Colonic mucosa (tissue), 4 donors: Measurements from ENCODE around the gene HBE1. TPM values are rescaled to one million over a fixed set of nuclear protein-coding genes. Genes with fewer than 3 reads are reported as not detected.

Experiments used
- DNase-seq: peaks from one replicate; pipeline ENCODE4 v3.0.0-alpha.2; 2020
- H3K27ac ChIP-seq: fragments of 200-600 bp; one replicate; pipeline ENCODE4 v1.8.0; 2021
- H3K27me3 ChIP-seq: fragments of 200-600 bp; one replicate; pipeline ENCODE4 v1.8.0; 2021
- H3K36me3 ChIP-seq: fragments of 200-600 bp; one replicate; pipeline ENCODE4 v1.8.0; 2021
- H3K4me1 ChIP-seq: fragments of 200-600 bp; one replicate; pipeline ENCODE4 v1.8.0; 2021; ENCODE audit warnings: mild to moderate bottlenecking
- H3K4me3 ChIP-seq: fragments of 200-600 bp; one replicate; pipeline ENCODE4 v1.8.0; 2021
- H3K9ac ChIP-seq, 2 donors: one replicate each; pipeline ENCODE4 v1.7.0; 2013; ENCODE audit warnings: control low read depth in 2 of 2, low read depth in 2 of 2, low read length in 2 of 2
- H3K9me3 ChIP-seq: fragments of 200-600 bp; one replicate; pipeline ENCODE4 v1.8.0; 2021
- CTCF ChIP-seq: fragments of 200-600 bp; IDR thresholded peaks from one replicate; pipeline ENCODE4 v1.8.0; 2022; ENCODE audit warnings: antibody characterized with exemption, mild to moderate bottlenecking
- intact Hi-C: fragments of 100-400 bp; cut with DNase I; formaldehyde crosslinking; loops from one replicate; pipeline ENCODE4 v1.14.1; 2022
- total RNA-seq, 2 donors: library from RNA; stranded (reverse); fragmentation: NEBNext Ultra II Directional in 1 of 2; extraction: Animal tissue kit (Norgen Biotek cat#: 25700) in 1 of 2; gene quantifications; one replicate each; pipeline ENCODE4 v1.2.1, GENCODE V29; 2021
- donor health status: healthy.
- donor health status: DM: no; HTN: no; CAD: no.
- donor health status: DM: no; HTN: no; CAD: no.

Gene HBE1
- total RNA-seq, 2 donors from 2014 or later, result 4.0 TPM; not detected in 1

GRCh38 chr11:5226732-5227310, 42.9 kb downstream of the HBE1 start, which contains the start of gene HBB:
Gene HBB, minus strand, starts transcription at chr11:5227071. Its CDS starts 50 bp downstream, at chr11:5227021.
- DNase-seq, result peak; percentile 19
- H3K36me3 ChIP-seq, result no peaks in the 10 kb centered on the region
- no peak for TF ChIP-seq CTCF
- H3K4me1 ChIP-seq, result no peaks in the 10 kb centered on the region
- H3K27me3 ChIP-seq, result no peaks in the 10 kb centered on the region
- H3K9me3 ChIP-seq, result no peaks in the 10 kb centered on the region
- no peak within 1 kb of the TSS for H3K27ac ChIP-seq
- H3K9ac ChIP-seq, result no peak within 1 kb of the TSS
- no peak within 1 kb of the TSS for H3K4me3 ChIP-seq
- intact Hi-C loops, result no loop called here

GRCh38 chr11:5225480-5225871, 44.3 kb downstream of the HBE1 start:
- DNase-seq, result no peak
- Histone ChIP-seq H3K9me3 (no peaks in the 10 kb centered on the region), H3K9ac (no peak overlapping the region), H3K27ac (no peak overlapping the region), H3K27me3 (no peaks in the 10 kb centered on the region), H3K4me3 (no peak overlapping the region), H3K36me3 (no peaks in the 10 kb centered on the region), H3K4me1 (no peaks in the 10 kb centered on the region)
- TF ChIP-seq CTCF, result no peak
- intact Hi-C loops, result no loop called here

GRCh38 chr11:5224538-5225479, 44.9 kb downstream of the HBE1 start:
- H3K36me3 ChIP-seq, result no peaks in the 10 kb centered on the region
- TF ChIP-seq CTCF, result no peak
- H3K9ac ChIP-seq, result no peak overlapping the region

GRCh38 chr11:5223686-5224085, 46.1 kb downstream of the HBE1 start:
- H3K4me1 ChIP-seq, result no peaks in the 10 kb centered on the region
- no peak overlapping the region for H3K9ac ChIP-seq
- TF ChIP-seq CTCF, result no peak
- intact Hi-C loops, result no loop called here
- H3K36me3 ChIP-seq, result no peaks in the 10 kb centered on the region
- no peak overlapping the region for H3K4me3 ChIP-seq
- no peak for DNase-seq
- no peaks in the 10 kb centered on the region for H3K27me3 ChIP-seq
- H3K27ac ChIP-seq, result no peak overlapping the region
- H3K9me3 ChIP-seq, result no peaks in the 10 kb centered on the region

More at GRCh38 chr11:5224538-5225479, 44.9 kb downstream of the HBE1 start:
- DNase-seq, result no peak
- Histone ChIP-seq H3K9me3 (no peaks in the 10 kb centered on the region), H3K27me3 (no peaks in the 10 kb centered on the region), H3K4me3 (no peak overlapping the region), H3K4me1 (no peaks in the 10 kb centered on the region), H3K27ac (no peak overlapping the region)
- intact Hi-C loops, result no loop called here

GRCh38 chr11:5223146-5223545, 46.6 kb downstream of the HBE1 start:
- Histone ChIP-seq H3K4me1 (no peaks in the 10 kb centered on the region), H3K27ac (no peak overlapping the region), H3K27me3 (no peaks in the 10 kb centered on the region), H3K4me3 (no peak overlapping the region), H3K9ac (no peak overlapping the region), H3K9me3 (no peaks in the 10 kb centered on the region), H3K36me3 (no peaks in the 10 kb centered on the region)
- TF ChIP-seq CTCF, result no peak
- no peak for DNase-seq
- intact Hi-C loops, result no loop called here

Other genes with a start within 250 kb of the HBE1 start
- not detected for gene OR52J3, start 223.4 kb downstream of the HBE1 start, total RNA-seq
- not detected for gene OR52E2, start 210.3 kb downstream of the HBE1 start, total RNA-seq
- not detected for gene OR52E1, start 200.4 kb downstream of the HBE1 start, total RNA-seq
- not detected for gene OR52A5, start 131.6 kb downstream of the HBE1 start, total RNA-seq
- gene OR52A1, start 115.2 kb downstream of the HBE1 start, total RNA-seq, result not detected
- not detected for gene OR51V1, start 69.3 kb downstream of the HBE1 start, total RNA-seq
- gene HBB, start 42.9 kb downstream of the HBE1 start, total RNA-seq, result 100 to 1,000 TPM in 1 of 2 donors, 1 to 10 TPM in 1; 3.0 to 113 TPM
- not detected for gene HBD, start 35.5 kb downstream of the HBE1 start, total RNA-seq
- 1 to 10 TPM in 1 of 2 donors, not detected in 1; 5.7 TPM for gene HBG1, start 20.1 kb downstream of the HBE1 start, total RNA-seq
- 10 to 100 TPM in 1 of 2 donors, not detected in 1; 14.9 TPM for gene HBG2, start 15.2 kb downstream of the HBE1 start, total RNA-seq
- not detected for gene OR51B4, start 32.0 kb upstream of the HBE1 start, total RNA-seq
- not detected for gene OR51B2, start 54.4 kb upstream of the HBE1 start, total RNA-seq
- gene OR51B5, start 73.6 kb upstream of the HBE1 start, total RNA-seq, result not detected
- gene OR51B6, start 81.6 kb upstream of the HBE1 start, total RNA-seq, result not detected
- not detected for gene OR51M1, start 113.9 kb upstream of the HBE1 start, total RNA-seq
- gene OR51Q1, start 152.2 kb upstream of the HBE1 start, total RNA-seq, result not detected
- gene OR51I1, start 171.6 kb upstream of the HBE1 start, total RNA-seq, result not detected
- gene OR51I2, start 179.4 kb upstream of the HBE1 start, total RNA-seq, result not detected
- gene OR52D1, start 218.7 kb upstream of the HBE1 start, total RNA-seq, result not detected
- not detected for gene UBQLN3, start 240.0 kb upstream of the HBE1 start, total RNA-seq
- gene UBQLNL, start 246.8 kb upstream of the HBE1 start, total RNA-seq, result under 1 TPM in 1 of 2 donors, not detected in 1; 0.22 TPM